ENCODE data around the gene GGTA1.

Gene GGTA1

DNA sequence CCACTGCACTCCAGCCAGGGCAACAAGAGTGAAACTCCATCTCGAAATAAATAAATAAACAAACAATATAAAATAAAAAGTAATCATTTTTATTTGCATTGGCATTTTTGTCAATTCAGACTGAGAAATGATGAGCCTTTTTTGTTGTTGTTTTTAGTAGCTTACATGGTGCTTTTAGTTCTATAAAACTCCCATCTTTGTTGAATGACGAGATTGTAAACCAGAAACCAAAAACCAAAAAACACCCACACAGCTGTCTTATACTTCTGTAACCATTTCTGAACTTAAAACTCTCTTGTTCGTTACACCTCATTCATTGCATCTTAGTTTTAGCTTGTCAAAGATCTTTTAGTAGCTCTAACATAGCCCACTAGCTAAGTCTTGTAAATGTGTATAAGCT is 44.7 kb downstream of the GGTA1 start:
- peaks cover 5 to 41% (median 32%) of the 10 kb centered on the region in 4 experiments for H3K4me1 ChIP-seq (ENCODE audit: control extremely low read depth in 1 of 4, control insufficient read depth in 4 of 4, insufficient read depth in 4 of 4, low read length in 3 of 4)
- no peaks in the 10 kb centered on the region for H3K9me3 ChIP-seq (ENCODE audit: control extremely low read depth in 1 of 5, control insufficient read depth in 4 of 5, insufficient read depth in 2 of 5, low read depth in 1 of 5, low read length in 4 of 5)
- ChIA-PET CTCF (interaction anchor here (0.7 to 9.6 kb wide), 6 partner anchors 7 to 241 kb away, joined by 3 to 68 read pairs (median 3); no protein-coding TSS in a partner anchor), POLR2A (no interaction called here)
- WGBS (ENCODE audit: insufficient coverage): no CpG with 5 or more reads among the region's 3 CpGs
- H3K27ac ChIP-seq (ENCODE audit: insufficient read depth in 1 of 2, low read depth in 1 of 2, low read length in 2 of 2, poor library complexity in 1 of 2, severe bottlenecking in 2 of 2): no peak overlapping the region
- H3K36me3 ChIP-seq (ENCODE audit: control insufficient read depth in 4 of 4, insufficient read depth in 4 of 4, low read length in 3 of 4): no peaks in the 10 kb centered on the region
- no peak overlapping the region for H3K4me3 ChIP-seq (ENCODE audit: control insufficient read depth in 1 of 7, extremely low read depth in 1 of 7, insufficient read depth in 4 of 7, low read depth in 2 of 7, low read length in 6 of 7)
- H3K27me3 ChIP-seq (replicated peaks in 2 of 5; ENCODE audit: control insufficient read depth in 4 of 5, insufficient read depth in 5 of 5, low read length in 4 of 5): peaks cover 0 to 2% (median 0%) of the 10 kb centered on the region in 5 experiments
- DNase-seq: no peak

DNA sequence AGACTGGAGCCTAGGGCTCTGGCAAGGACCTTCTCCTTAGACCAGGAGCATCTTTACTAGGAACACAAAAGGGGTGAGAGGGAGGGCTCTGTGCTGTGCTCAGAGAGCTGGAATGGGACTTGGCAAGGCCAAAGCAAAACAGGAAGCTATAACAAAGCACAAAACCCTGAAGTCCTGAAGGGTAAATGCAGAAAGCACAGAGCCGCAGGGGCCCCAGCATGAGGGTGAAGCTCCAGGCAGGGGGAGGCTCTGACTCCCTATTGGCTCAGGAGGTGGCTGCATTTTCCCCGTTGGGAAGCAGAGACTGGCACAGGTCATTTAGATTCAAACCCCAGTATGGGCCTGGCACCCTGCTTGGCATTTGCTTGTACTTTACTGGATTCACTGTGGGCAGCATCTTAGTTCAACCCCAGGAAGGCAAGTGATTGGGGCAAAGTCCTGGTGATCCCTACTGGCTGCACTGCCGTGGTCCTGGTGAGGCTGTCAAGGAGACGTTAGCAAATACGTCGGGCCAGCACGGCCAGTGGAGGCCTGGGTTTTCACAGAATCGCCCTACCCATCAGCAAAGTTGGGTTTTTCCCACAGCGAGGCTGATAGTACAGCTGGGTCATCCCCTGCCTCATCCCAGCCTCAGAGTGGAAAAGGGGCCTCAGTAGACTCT is 46.3 kb downstream of the GGTA1 start:
- 65% methylated on average over 9 of the region's 9 CpGs for WGBS (ENCODE audit: insufficient coverage)
- Histone ChIP-seq H3K36me3 (ENCODE audit: control insufficient read depth in 4 of 4, insufficient read depth in 4 of 4, low read length in 3 of 4) (no peaks in the 10 kb centered on the region), H3K27ac (ENCODE audit: insufficient read depth in 1 of 2, low read depth in 1 of 2, low read length in 2 of 2, poor library complexity in 1 of 2, severe bottlenecking in 2 of 2) (no peak overlapping the region), H3K4me1 (ENCODE audit: control extremely low read depth in 1 of 4, control insufficient read depth in 4 of 4, insufficient read depth in 4 of 4, low read length in 3 of 4) (peaks cover 5 to 41% (median 32%) of the 10 kb centered on the region in 4 experiments), H3K4me3 (ENCODE audit: control insufficient read depth in 1 of 7, extremely low read depth in 1 of 7, insufficient read depth in 4 of 7, low read depth in 2 of 7, low read length in 6 of 7) (no peak overlapping the region), H3K9me3 (ENCODE audit: control extremely low read depth in 1 of 5, control insufficient read depth in 4 of 5, insufficient read depth in 2 of 5, low read depth in 1 of 5, low read length in 4 of 5) (no peaks in the 10 kb centered on the region), H3K27me3 (replicated peaks in 2 of 5; ENCODE audit: control insufficient read depth in 4 of 5, insufficient read depth in 5 of 5, low read length in 4 of 5) (peaks cover 0 to 4% (median 0%) of the 10 kb centered on the region in 5 experiments)
- DNase-seq: peak in 2 of 3 donors; percentile 36 to 43
- ChIA-PET CTCF (interaction anchor here (1.0 to 9.6 kb wide), 7 partner anchors 8 to 97 kb away, joined by 3 to 68 read pairs (median 6); partner anchors contain the start of gene GGTA1), POLR2A (interaction anchor here (0.5 kb wide), 1 partner anchor 209 kb away, joined by 3 read pairs; no protein-coding TSS in a partner anchor)

- DNase-seq: peak in 2 of 3 donors; percentile 56 to 68
- H3K27ac ChIP-seq (ENCODE audit: insufficient read depth in 1 of 2, low read depth in 1 of 2, low read length in 2 of 2, poor library complexity in 1 of 2, severe bottlenecking in 2 of 2): no peak overlapping the region
- 31% methylated on average over 4 of the region's 6 CpGs for WGBS (ENCODE audit: insufficient coverage)
- CTCF ChIA-PET: interaction anchor here (1.0 to 9.6 kb wide), 7 partner anchors 10 to 231 kb away, joined by 3 to 68 read pairs (median 16); partner anchors contain the start of gene GGTA1
- peaks cover 10 to 52% (median 44%) of the 10 kb centered on the region in 4 experiments for H3K4me1 ChIP-seq (ENCODE audit: control extremely low read depth in 1 of 4, control insufficient read depth in 4 of 4, insufficient read depth in 4 of 4, low read length in 3 of 4)
- POLR2A ChIA-PET: interaction anchor here (0.6 kb wide), 1 partner anchor 29 kb away, joined by 4 read pairs; no protein-coding TSS in a partner anchor
- peaks cover 0 to 4% (median 0%) of the 10 kb centered on the region in 5 experiments for H3K27me3 ChIP-seq (replicated peaks in 2 of 5; ENCODE audit: control insufficient read depth in 4 of 5, insufficient read depth in 5 of 5, low read length in 4 of 5)
- H3K36me3 ChIP-seq (ENCODE audit: control insufficient read depth in 4 of 4, insufficient read depth in 4 of 4, low read length in 3 of 4): no peaks in the 10 kb centered on the region
- no peaks in the 10 kb centered on the region for H3K9me3 ChIP-seq (ENCODE audit: control extremely low read depth in 1 of 5, control insufficient read depth in 4 of 5, insufficient read depth in 2 of 5, low read depth in 1 of 5, low read length in 4 of 5)
- no peak overlapping the region for H3K4me3 ChIP-seq (ENCODE audit: control insufficient read depth in 1 of 7, extremely low read depth in 1 of 7, insufficient read depth in 4 of 7, low read depth in 2 of 7, low read length in 6 of 7)
Observed at GRCh38 chr9:121452085-121452484, 47.6 kb downstream of the GGTA1 start.

GRCh38 chr9:121451586-121451985 is 48.1 kb downstream of the GGTA1 start:
- ChIA-PET POLR2A (interaction anchor here (0.6 kb wide), 1 partner anchor 29 kb away, joined by 4 read pairs; no protein-coding TSS in a partner anchor), CTCF (interaction anchor here (1.2 to 9.6 kb wide), 10 partner anchors 11 to 232 kb away, joined by 3 to 68 read pairs (median 4); partner anchors contain the start of gene GGTA1)

DNA sequence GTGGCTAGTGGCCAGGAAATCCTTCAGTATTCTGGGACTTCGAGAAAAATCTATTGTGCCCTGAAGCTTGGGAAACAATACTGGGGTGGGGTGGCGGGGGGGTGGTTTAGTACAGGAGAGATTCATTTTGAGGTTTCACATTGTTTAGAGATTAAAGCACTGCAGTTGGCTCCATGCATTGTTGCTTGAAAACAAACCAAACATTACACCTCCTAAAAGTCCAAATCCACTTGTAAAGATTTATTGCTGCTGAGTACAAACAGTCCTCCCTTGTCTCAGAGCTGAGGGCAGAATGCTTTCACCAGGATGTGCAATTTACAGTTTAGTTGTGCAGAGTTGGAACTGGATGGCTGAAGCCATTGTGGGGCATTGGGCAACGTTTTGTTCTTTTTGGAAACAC is 49.4 kb downstream of the GGTA1 start:
- Histone ChIP-seq H3K4me1 (ENCODE audit: control extremely low read depth in 1 of 4, control insufficient read depth in 4 of 4, insufficient read depth in 4 of 4, low read length in 3 of 4) (peaks cover 6 to 43% (median 36%) of the 10 kb centered on the region in 4 experiments), H3K9me3 (ENCODE audit: control extremely low read depth in 1 of 5, control insufficient read depth in 4 of 5, insufficient read depth in 2 of 5, low read depth in 1 of 5, low read length in 4 of 5) (no peaks in the 10 kb centered on the region), H3K36me3 (ENCODE audit: control insufficient read depth in 4 of 4, insufficient read depth in 4 of 4, low read length in 3 of 4) (no peaks in the 10 kb centered on the region), H3K27ac (ENCODE audit: insufficient read depth in 1 of 2, low read depth in 1 of 2, low read length in 2 of 2, poor library complexity in 1 of 2, severe bottlenecking in 2 of 2) (no peak overlapping the region), H3K27me3 (replicated peaks in 2 of 5; ENCODE audit: control insufficient read depth in 4 of 5, insufficient read depth in 5 of 5, low read length in 4 of 5) (peaks cover 0 to 11% (median 0%) of the 10 kb centered on the region in 5 experiments), H3K4me3 (ENCODE audit: control insufficient read depth in 1 of 7, extremely low read depth in 1 of 7, insufficient read depth in 4 of 7, low read depth in 2 of 7, low read length in 6 of 7) (no peak overlapping the region)
- CTCF ChIA-PET: interaction anchor here (0.9 to 9.6 kb wide), 10 partner anchors 10 to 233 kb away, joined by 3 to 68 read pairs (median 4); partner anchors contain the start of gene GGTA1
- WGBS (ENCODE audit: insufficient coverage): 18% methylated on average over 2 of the region's 3 CpGs
- DNase-seq: no peak
- POLR2A ChIA-PET: no interaction called here

More at GRCh38 chr9:121451586-121451985, 48.1 kb downstream of the GGTA1 start:
- no peaks in the 10 kb centered on the region for H3K36me3 ChIP-seq (ENCODE audit: control insufficient read depth in 4 of 4, insufficient read depth in 4 of 4, low read length in 3 of 4)
- peaks cover 0 to 4% (median 0%) of the 10 kb centered on the region in 5 experiments for H3K27me3 ChIP-seq (replicated peaks in 2 of 5; ENCODE audit: control insufficient read depth in 4 of 5, insufficient read depth in 5 of 5, low read length in 4 of 5)
- peaks cover 10 to 54% (median 46%) of the 10 kb centered on the region in 4 experiments for H3K4me1 ChIP-seq (ENCODE audit: control extremely low read depth in 1 of 4, control insufficient read depth in 4 of 4, insufficient read depth in 4 of 4, low read length in 3 of 4)
- no peak for DNase-seq
- H3K9me3 ChIP-seq (ENCODE audit: control extremely low read depth in 1 of 5, control insufficient read depth in 4 of 5, insufficient read depth in 2 of 5, low read depth in 1 of 5, low read length in 4 of 5): no peaks in the 10 kb centered on the region
- 0% methylated on average over 1 of the region's 2 CpGs for whole genome bisulfite sequencing (ENCODE audit: insufficient coverage)
- no peak overlapping the region for H3K27ac ChIP-seq (ENCODE audit: insufficient read depth in 1 of 2, low read depth in 1 of 2, low read length in 2 of 2, poor library complexity in 1 of 2, severe bottlenecking in 2 of 2)
- no peak overlapping the region for H3K4me3 ChIP-seq (ENCODE audit: control insufficient read depth in 1 of 7, extremely low read depth in 1 of 7, insufficient read depth in 4 of 7, low read depth in 2 of 7, low read length in 6 of 7)

GRCh38 chr9:121449786-121450185 is 49.9 kb downstream of the GGTA1 start:
- Histone ChIP-seq H3K4me3 (ENCODE audit: control insufficient read depth in 1 of 7, extremely low read depth in 1 of 7, insufficient read depth in 4 of 7, low read depth in 2 of 7, low read length in 6 of 7) (no peak overlapping the region), H3K27me3 (replicated peaks in 2 of 5; ENCODE audit: control insufficient read depth in 4 of 5, insufficient read depth in 5 of 5, low read length in 4 of 5) (peaks cover 0 to 12% (median 0%) of the 10 kb centered on the region in 5 experiments), H3K27ac (ENCODE audit: insufficient read depth in 1 of 2, low read depth in 1 of 2, low read length in 2 of 2, poor library complexity in 1 of 2, severe bottlenecking in 2 of 2) (no peak overlapping the region), H3K9me3 (ENCODE audit: control extremely low read depth in 1 of 5, control insufficient read depth in 4 of 5, insufficient read depth in 2 of 5, low read depth in 1 of 5, low read length in 4 of 5) (no peaks in the 10 kb centered on the region), H3K4me1 (ENCODE audit: control extremely low read depth in 1 of 4, control insufficient read depth in 4 of 4, insufficient read depth in 4 of 4, low read length in 3 of 4) (peaks cover 6 to 42% (median 35%) of the 10 kb centered on the region in 4 experiments), H3K36me3 (ENCODE audit: control insufficient read depth in 4 of 4, insufficient read depth in 4 of 4, low read length in 3 of 4) (no peaks in the 10 kb centered on the region)
- DNase-seq: no peak
- ChIA-PET CTCF (interaction anchor here (1.2 to 9.6 kb wide), 7 partner anchors 9 to 96 kb away, joined by 3 to 68 read pairs (median 10); partner anchors contain the start of gene GGTA1), POLR2A (interaction anchor here (0.7 kb wide), 1 partner anchor 92 kb away, joined by 4 read pairs; no protein-coding TSS in a partner anchor)
- WGBS (ENCODE audit: insufficient coverage): no CpG with 5 or more reads among the region's 2 CpGs

Measured in common myeloid progenitor, CD34-positive (primary cell).